IPS DF 6.9 (cell line): Measurements from ENCODE around the gene PIPOX.

ENCODE experiments used
- DNase-seq: peaks from one replicate; pipeline ENCODE4 v3.0.0-alpha.2; 2013; ENCODE audit warnings: low read depth, low spot score
- H3K27ac ChIP-seq: one replicate; pipeline ENCODE4 v1.5.1; 2013; ENCODE audit warnings: low read length, control low read depth
- H3K27me3 ChIP-seq: 2 replicates; pipeline ENCODE4 v1.6.1; 2013; ENCODE audit warnings: mild to moderate bottlenecking, low read length; ENCODE audit not compliant: control insufficient read depth, insufficient read depth
- H3K36me3 ChIP-seq: 2 replicates; pipeline ENCODE4 v1.6.1; 2013; ENCODE audit warnings: low read length; ENCODE audit not compliant: control insufficient read depth, insufficient read depth
- H3K4me1 ChIP-seq: 2 replicates; pipeline ENCODE4 v1.6.1; 2013; ENCODE audit warnings: low read length; ENCODE audit not compliant: control insufficient read depth, insufficient read depth
- H3K4me3 ChIP-seq: 2 replicates; pipeline ENCODE4 v1.5.1; 2013; ENCODE audit warnings: mild to moderate bottlenecking, low read length
- H3K9me3 ChIP-seq: 2 replicates; pipeline ENCODE4 v1.6.1; 2013; ENCODE audit warnings: low read length, inconsistent platforms; ENCODE audit not compliant: control insufficient read depth, insufficient read depth
- whole genome bisulfite sequencing: extraction: QIAGEN DNeasy Blood & Tissue Kit; methylation state at CpG from one replicate; pipeline ENCODE4 v1.1.7; 2013; ENCODE audit warnings: mixed read lengths, missing lambda C conversion rate; ENCODE audit not compliant: insufficient read length, insufficient coverage; 5-methylcytosine and 5-hydroxymethylcytosine counted together

The PIPOX gene

DNA sequence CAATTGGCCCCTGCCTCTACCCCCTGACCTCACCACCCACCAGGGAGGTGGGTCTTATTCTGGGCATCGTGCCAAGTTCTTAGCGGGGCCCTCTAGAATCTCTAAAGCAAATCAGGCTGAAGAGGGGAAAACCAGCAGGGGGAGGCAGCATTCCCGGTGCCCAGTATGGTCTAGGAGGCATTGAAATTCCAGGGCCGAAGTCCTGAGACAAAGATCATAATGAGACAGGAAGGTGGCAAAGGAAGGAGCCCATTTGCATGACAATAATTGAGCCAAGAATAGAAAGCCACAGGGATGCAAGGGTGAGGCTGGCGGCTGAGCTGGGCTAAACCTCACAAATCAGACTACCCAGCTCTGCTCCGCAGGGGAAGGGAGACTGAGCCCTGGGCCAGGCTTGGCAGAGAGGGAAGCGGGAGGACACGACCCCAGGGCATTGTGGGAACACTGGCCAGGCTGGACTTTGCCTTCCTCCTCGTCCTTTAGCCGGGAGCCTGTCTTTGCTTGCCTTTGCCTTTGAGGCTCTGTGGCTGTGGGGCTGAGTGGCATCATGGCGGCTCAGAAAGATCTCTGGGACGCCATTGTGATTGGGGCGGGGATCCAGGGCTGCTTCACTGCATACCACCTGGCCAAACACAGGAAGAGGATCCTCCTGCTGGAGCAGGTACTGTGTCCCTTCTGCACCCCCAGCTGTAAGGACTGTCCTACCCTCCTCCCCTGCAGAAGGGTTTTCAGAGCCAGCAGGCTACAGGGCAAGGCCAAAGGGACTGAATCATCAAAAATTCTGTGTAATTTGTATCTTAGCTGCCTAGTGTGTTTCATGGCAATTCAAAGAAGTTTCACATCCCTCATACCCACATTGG lies at the start of gene PIPOX:
PIPOX (plus strand) TSS at position 463 of the 860 bp plus-strand sequence; CDS start at position 548, 85 bp downstream.
- whole genome bisulfite sequencing, result no CpG with 5 or more reads among the region's 13 CpGs
- H3K9me3 ChIP-seq, result no peaks in the 10 kb centered on the region
- H3K4me3 ChIP-seq, result no peak within 1 kb of the TSS
- peak; percentile 97 for DNase-seq
- H3K27me3 ChIP-seq, result no peaks in the 10 kb centered on the region
- 0 out of 2 replicates have a peak, but pooled peaks cover 3% of the 10 kb centered on the region for H3K36me3 ChIP-seq
- H3K27ac ChIP-seq, result peak within 1 kb of the TSS; percentile 41
- peaks cover 10% of the 10 kb centered on the region for H3K4me1 ChIP-seq

GRCh38 chr17:28993645-28994426 lies 49.1 kb upstream of the PIPOX start:
- no peak for DNase-seq
- no peaks in the 10 kb centered on the region for H3K27me3 ChIP-seq
- H3K4me3 ChIP-seq, result no peak overlapping the region
- no peaks in the 10 kb centered on the region for H3K36me3 ChIP-seq
- H3K9me3 ChIP-seq, result no peaks in the 10 kb centered on the region
- H3K27ac ChIP-seq, result no peak overlapping the region
- H3K4me1 ChIP-seq, result peaks cover 7% of the 10 kb centered on the region
- no CpG with 5 or more reads among the region's 13 CpGs for WGBS

- no peak overlapping the region for H3K27ac ChIP-seq
- H3K9me3 ChIP-seq, result no peaks in the 10 kb centered on the region
- H3K4me1 ChIP-seq, result peaks cover 7% of the 10 kb centered on the region
- no peak overlapping the region for H3K4me3 ChIP-seq
- no peaks in the 10 kb centered on the region for H3K36me3 ChIP-seq
- H3K27me3 ChIP-seq, result no peaks in the 10 kb centered on the region
- no CpG with 5 or more reads among the region's 5 CpGs for WGBS
- DNase-seq, result no peak
These were observed 46.3 kb upstream of the PIPOX start for GRCh38 chr17:28996554-28997096.

DNA sequence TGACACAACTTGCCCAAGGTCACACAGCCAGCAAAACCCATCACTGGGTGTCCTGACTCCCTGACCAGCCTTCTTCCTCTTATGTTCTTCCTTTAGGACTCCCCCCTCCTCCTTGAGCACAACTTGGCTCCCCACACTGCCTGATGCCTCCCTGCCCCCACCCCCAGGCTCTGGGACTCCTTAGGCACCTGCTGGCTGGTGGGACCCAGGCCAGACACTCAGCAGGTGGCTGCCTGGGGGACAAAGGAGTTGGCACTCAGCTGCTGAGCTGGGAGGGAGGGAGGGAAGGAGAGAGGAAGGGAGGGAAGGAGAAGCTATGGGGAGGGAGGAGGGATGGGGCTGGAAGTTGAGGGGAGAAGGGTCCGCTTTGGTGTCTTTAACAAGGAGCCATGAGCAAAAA lies 45.1 kb upstream of the PIPOX start:
- Histone ChIP-seq H3K4me3 (no peak overlapping the region), H3K27ac (no peak overlapping the region), H3K9me3 (no peaks in the 10 kb centered on the region), H3K4me1 (peaks cover 13% of the 10 kb centered on the region), H3K36me3 (no peaks in the 10 kb centered on the region), H3K27me3 (no peaks in the 10 kb centered on the region)
- no CpG with 5 or more reads among the region's 1 CpG for WGBS
- DNase-seq, result no peak

DNA sequence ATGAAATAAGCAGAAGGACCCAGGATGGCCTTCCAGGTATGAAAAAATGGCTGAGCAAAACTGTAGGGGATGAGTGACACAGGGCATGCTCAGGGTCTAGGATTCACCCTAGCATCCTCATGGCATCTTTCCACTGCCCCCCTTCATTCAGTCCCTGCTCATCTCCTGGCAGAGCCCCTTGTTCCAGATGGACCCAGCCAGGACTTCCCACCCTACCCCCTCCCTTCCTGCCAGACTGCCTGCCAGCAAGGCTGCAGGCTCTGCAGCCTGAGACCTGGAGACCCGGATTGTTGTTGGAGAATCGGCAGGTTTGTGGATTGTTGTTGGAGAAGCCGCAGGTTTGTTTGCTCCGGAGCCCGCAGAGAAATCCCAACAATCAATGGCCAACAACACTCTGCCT lies 43.7 kb upstream of the PIPOX start:
- Histone ChIP-seq H3K9me3 (no peaks in the 10 kb centered on the region), H3K27me3 (no peaks in the 10 kb centered on the region), H3K4me3 (no peak overlapping the region), H3K27ac (no peak overlapping the region), H3K4me1 (peaks cover 15% of the 10 kb centered on the region), H3K36me3 (no peaks in the 10 kb centered on the region)
- DNase-seq, result no peak
- WGBS, result no CpG with 5 or more reads among the region's 5 CpGs

- peaks cover 6% of the 10 kb centered on the region; the same call in 1 of the 2 replicates for H3K27me3 ChIP-seq
- H3K27ac ChIP-seq, result no peak overlapping the region
- peaks cover 18% of the 10 kb centered on the region for H3K4me1 ChIP-seq
- H3K4me3 ChIP-seq, result no peak overlapping the region
- no peak for DNase-seq
- no peaks in the 10 kb centered on the region for H3K36me3 ChIP-seq
- H3K9me3 ChIP-seq, result no peaks in the 10 kb centered on the region
- no CpG with 5 or more reads among the region's 5 CpGs for WGBS
These were observed 42.0 kb upstream of the PIPOX start for GRCh38 chr17:29000973-29001372.

DNA sequence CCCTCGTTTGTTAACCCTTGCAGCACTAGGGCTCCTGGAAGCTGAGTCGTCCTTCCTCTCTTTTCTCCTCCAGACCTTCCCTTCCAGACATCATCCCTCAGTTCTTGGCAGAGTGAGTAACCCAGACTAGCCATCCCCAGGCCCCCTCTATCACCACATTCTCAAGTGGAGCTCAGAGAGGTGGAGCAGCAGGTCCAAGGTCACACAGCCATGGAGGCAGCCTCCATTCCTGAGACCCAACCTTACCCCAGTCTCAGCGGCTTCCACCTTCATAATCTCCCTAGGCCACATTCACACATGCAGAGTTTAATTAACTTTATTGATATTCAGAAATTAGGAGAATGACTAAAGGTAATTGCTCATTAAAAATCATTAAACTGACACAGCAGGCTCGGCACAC lies 40.1 kb upstream of the PIPOX start:
- H3K27me3 ChIP-seq, result peaks cover 6% of the 10 kb centered on the region; the same call in 1 of the 2 replicates
- no peak overlapping the region for H3K27ac ChIP-seq
- no CpG with 5 or more reads among the region's 4 CpGs for WGBS

GRCh38 chr17:29003289-29003688 lies 39.7 kb upstream of the PIPOX start:
- no peaks in the 10 kb centered on the region for H3K36me3 ChIP-seq

More for the DNA sequence above, 40.1 kb upstream of the PIPOX start:
- peaks cover 12% of the 10 kb centered on the region for H3K4me1 ChIP-seq
- H3K36me3 ChIP-seq, result no peaks in the 10 kb centered on the region
- H3K9me3 ChIP-seq, result no peaks in the 10 kb centered on the region
- no peak for DNase-seq
- H3K4me3 ChIP-seq, result no peak overlapping the region

GRCh38 chr17:29004081-29004692 lies 38.8 kb upstream of the PIPOX start:
- peaks cover 6% of the 10 kb centered on the region; the same call in 1 of the 2 replicates for H3K27me3 ChIP-seq
- no peak for DNase-seq
- WGBS, result no CpG with 5 or more reads among the region's 20 CpGs
- no peaks in the 10 kb centered on the region for H3K9me3 ChIP-seq
- H3K4me1 ChIP-seq, result peaks cover 12% of the 10 kb centered on the region
- H3K27ac ChIP-seq, result no peak overlapping the region
- H3K4me3 ChIP-seq, result no peak overlapping the region
- no peaks in the 10 kb centered on the region for H3K36me3 ChIP-seq

More at GRCh38 chr17:29003289-29003688, 39.7 kb upstream of the PIPOX start:
- Histone ChIP-seq H3K4me1 (peaks cover 12% of the 10 kb centered on the region), H3K27ac (no peak overlapping the region), H3K27me3 (peaks cover 6% of the 10 kb centered on the region; the same call in 1 of the 2 replicates), H3K9me3 (no peaks in the 10 kb centered on the region), H3K4me3 (no peak overlapping the region)
- DNase-seq, result no peak
- no CpG with 5 or more reads among the region's 12 CpGs for WGBS
